ENCODE results near the gene GTSE1. TPM values are rescaled to one million over a fixed set of nuclear protein-coding genes. Genes with fewer than 3 reads are reported as not detected.

Gene GTSE1, protein sequence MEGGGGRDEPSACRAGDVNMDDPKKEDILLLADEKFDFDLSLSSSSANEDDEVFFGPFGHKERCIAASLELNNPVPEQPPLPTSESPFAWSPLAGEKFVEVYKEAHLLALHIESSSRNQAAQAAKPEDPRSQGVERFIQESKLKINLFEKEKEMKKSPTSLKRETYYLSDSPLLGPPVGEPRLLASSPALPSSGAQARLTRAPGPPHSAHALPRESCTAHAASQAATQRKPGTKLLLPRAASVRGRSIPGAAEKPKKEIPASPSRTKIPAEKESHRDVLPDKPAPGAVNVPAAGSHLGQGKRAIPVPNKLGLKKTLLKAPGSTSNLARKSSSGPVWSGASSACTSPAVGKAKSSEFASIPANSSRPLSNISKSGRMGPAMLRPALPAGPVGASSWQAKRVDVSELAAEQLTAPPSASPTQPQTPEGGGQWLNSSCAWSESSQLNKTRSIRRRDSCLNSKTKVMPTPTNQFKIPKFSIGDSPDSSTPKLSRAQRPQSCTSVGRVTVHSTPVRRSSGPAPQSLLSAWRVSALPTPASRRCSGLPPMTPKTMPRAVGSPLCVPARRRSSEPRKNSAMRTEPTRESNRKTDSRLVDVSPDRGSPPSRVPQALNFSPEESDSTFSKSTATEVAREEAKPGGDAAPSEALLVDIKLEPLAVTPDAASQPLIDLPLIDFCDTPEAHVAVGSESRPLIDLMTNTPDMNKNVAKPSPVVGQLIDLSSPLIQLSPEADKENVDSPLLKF
- 49.7 TPM for polyA plus RNA-seq (2013, experiment 1 of 4)
- polyA plus RNA-seq (2013, experiment 2 of 4): 38.5 TPM
- 38.4 TPM for polyA plus RNA-seq (2013, experiment 3 of 4)
- polyA plus RNA-seq (2013, experiment 4 of 4): 35.6 TPM

DNA sequence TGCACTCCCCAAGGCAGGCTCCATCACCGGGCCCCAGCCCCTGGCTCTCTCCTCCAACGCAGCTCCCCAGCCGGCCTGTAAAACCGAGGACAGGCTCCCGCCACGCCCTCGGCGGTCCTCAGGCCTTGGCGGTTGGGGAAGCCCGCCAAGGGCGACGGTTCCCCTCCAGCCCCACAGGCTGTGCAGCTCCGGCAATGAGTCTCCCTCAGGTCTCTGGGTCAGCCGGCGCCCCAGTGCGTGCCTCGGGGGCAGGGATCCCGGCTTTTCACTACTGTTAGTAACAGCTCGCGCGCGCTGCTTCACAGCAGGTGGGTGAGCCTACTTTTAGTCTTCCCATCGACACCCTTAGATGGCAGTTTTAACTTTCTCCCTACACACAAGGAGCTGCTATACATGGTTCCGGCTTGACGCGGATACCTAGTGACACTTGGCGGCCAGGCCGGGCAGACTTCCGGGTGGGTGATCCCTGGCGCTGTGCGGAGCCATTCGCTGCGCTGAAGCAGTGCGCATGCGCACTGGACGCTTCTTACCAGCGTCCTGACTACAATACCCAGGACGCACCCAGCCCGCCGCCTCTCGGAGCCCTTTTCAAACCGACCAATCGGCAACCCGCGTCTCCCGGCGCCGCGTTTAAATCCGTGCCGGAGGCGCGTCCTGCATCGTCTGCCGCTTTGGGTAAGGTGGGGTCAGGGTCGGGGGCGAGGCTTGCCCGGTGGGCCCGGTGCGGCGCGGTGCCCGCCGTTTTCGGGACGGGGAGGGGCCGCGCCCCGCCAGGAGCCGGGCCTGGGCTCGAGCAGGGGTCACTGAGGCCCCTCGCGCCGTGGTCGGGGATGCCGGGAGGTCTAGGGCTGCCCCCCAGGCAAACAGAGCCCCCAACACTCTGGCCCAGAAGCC, at the start of gene GTSE1:
Gene GTSE1, plus strand, starts transcription at position 614 of the 894 bp plus-strand sequence. CDS start 531 bp downstream, outside the sequence.
- 1% methylated on average over 76 of the region's 76 CpGs for WGBS, 2 experiments
- no peaks in the 10 kb centered on the region for H3K27me3 ChIP-seq (ENCODE audit: control insufficient read depth, insufficient read depth, low read length, poor library complexity, severe bottlenecking)
- H3K4me1 ChIP-seq (ENCODE audit: control insufficient read depth, insufficient read depth, low read length): peaks cover 14% of the 10 kb centered on the region
- no peaks in the 10 kb centered on the region for H3K9me3 ChIP-seq (ENCODE audit: control insufficient read depth, low read length)
- peaks cover 5% of the 10 kb centered on the region for H3K36me3 ChIP-seq (ENCODE audit: control insufficient read depth, insufficient read depth, low read length)
- H3K27ac ChIP-seq (ENCODE audit: insufficient read depth, low read depth, low read length, poor library complexity, severe bottlenecking): peak within 1 kb of the TSS; percentile 44
- peak within 1 kb of the TSS; percentile 72 for H3K4me3 ChIP-seq (ENCODE audit: insufficient read depth, low read depth, low read length)

DNA sequence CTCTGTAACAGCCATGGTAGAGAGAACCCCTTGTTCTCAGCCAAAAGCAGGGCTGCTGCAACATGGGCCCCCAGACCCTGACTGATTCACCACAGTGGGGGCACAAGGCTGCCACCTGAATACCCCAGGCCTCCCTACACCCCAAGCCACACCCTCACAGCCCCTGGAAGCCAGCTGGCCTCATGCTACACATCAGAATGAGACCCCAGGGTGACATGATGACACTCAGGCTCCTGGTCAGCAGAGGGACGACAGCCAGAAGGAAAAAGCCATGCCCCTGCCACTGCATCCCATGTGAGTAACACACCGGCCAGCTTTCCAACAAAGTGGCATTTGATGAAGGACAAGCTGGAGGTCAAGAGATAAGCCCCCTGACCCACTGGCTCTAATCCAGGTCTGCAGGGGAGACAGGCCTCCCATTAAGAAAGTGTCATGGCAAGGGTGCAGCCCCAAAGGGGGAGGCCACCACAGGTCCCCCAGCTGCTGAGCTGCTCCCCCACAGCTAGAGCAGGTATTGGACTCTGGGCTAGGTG, 49.2 kb upstream of the GTSE1 start:
- WGBS, 2 experiments: 89 to 93% methylated on average over 2 of the region's 2 CpGs
- Histone ChIP-seq H3K36me3 (ENCODE audit: control insufficient read depth, insufficient read depth, low read length) (peaks cover 3% of the 10 kb centered on the region), H3K27ac (ENCODE audit: insufficient read depth, low read depth, low read length, poor library complexity, severe bottlenecking) (no peak overlapping the region), H3K4me1 (ENCODE audit: control insufficient read depth, insufficient read depth, low read length) (no peaks in the 10 kb centered on the region), H3K4me3 (ENCODE audit: insufficient read depth, low read depth, low read length) (no peak overlapping the region), H3K9me3 (ENCODE audit: control insufficient read depth, low read length) (no peaks in the 10 kb centered on the region), H3K27me3 (ENCODE audit: control insufficient read depth, insufficient read depth, low read length, poor library complexity, severe bottlenecking) (no peaks in the 10 kb centered on the region)

DNA sequence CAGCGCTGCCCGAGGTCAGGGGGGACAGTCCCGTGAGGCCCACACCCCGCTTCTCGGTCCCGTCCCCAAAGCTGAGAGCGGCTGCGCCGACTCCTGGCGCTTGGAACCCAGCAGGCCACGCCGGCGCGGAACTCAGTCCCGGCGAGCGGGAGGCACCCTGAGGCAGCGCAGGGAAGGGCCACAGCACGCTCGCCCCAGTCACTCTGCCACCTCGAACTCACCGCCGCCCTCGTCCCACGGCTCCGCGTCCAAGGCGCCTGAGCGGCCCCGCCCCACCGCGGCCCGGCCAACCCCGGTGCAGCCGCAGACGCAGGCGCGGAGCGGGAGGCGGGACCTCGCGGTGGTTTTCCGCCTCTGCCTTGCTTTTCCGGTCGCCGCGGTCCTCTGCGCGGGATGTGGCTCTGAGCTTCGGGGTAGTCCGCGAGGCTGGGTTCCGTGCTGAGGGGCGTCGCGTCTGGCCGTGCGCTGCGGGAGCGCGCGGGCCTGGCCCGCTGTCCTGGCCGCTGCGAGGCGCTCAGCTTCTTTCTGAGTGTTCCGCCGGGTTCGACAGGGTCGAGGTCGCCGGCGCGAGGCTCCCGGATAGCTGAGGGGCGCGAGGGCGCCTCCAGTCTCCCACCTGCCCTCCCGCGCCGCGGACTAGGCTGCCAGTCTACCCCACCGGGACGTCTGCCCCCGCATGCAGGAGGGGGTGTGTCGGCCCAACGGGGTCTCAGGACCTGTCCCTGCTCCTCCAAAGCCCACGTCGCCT, 46.5 kb upstream of the GTSE1 start, which contains the start of gene CDPF1:
Gene CDPF1, minus strand, starts transcription at position 259 of the 748 bp plus-strand sequence. CDS start 2,009 bp downstream, outside the sequence.
- Histone ChIP-seq H3K27me3 (ENCODE audit: control insufficient read depth, insufficient read depth, low read length, poor library complexity, severe bottlenecking) (no peaks in the 10 kb centered on the region), H3K4me1 (ENCODE audit: control insufficient read depth, insufficient read depth, low read length) (peaks cover 3% of the 10 kb centered on the region), H3K9me3 (ENCODE audit: control insufficient read depth, low read length) (no peaks in the 10 kb centered on the region), H3K36me3 (ENCODE audit: control insufficient read depth, insufficient read depth, low read length) (no peaks in the 10 kb centered on the region), H3K27ac (ENCODE audit: insufficient read depth, low read depth, low read length, poor library complexity, severe bottlenecking) (no peak within 1 kb of the TSS), H3K4me3 (ENCODE audit: insufficient read depth, low read depth, low read length) (peak within 1 kb of the TSS; percentile 83)
- 2% methylated on average over 89 of the region's 89 CpGs for WGBS, 2 experiments

DNA sequence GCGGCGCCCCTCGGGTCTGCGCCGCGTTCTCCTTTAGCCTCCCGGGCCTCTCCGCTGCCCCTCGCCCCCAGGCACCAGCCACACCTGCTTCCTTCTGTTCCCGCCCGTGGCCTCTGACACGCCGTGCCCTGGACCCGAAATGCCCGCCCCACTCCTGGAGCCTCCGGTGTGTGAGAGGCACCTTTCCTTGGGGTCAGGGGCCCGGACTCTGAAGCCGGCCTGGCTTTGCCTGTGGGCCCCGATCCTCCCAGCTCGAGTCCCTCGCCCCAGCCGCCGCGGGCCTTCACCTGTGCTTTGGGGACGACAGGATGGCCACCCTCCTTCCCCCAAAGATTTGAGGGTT, 45.9 kb upstream of the GTSE1 start:
- H3K9me3 ChIP-seq (ENCODE audit: control insufficient read depth, low read length): no peaks in the 10 kb centered on the region
- H3K36me3 ChIP-seq (ENCODE audit: control insufficient read depth, insufficient read depth, low read length): no peaks in the 10 kb centered on the region
- no peak overlapping the region for H3K27ac ChIP-seq (ENCODE audit: insufficient read depth, low read depth, low read length, poor library complexity, severe bottlenecking)
- H3K4me3 ChIP-seq (ENCODE audit: insufficient read depth, low read depth, low read length): peak overlapping the region; percentile 83
- 50 to 54% methylated on average over 25 of the region's 25 CpGs for WGBS, 2 experiments
- H3K4me1 ChIP-seq (ENCODE audit: control insufficient read depth, insufficient read depth, low read length): peaks cover 3% of the 10 kb centered on the region
- H3K27me3 ChIP-seq (ENCODE audit: control insufficient read depth, insufficient read depth, low read length, poor library complexity, severe bottlenecking): no peaks in the 10 kb centered on the region

DNA sequence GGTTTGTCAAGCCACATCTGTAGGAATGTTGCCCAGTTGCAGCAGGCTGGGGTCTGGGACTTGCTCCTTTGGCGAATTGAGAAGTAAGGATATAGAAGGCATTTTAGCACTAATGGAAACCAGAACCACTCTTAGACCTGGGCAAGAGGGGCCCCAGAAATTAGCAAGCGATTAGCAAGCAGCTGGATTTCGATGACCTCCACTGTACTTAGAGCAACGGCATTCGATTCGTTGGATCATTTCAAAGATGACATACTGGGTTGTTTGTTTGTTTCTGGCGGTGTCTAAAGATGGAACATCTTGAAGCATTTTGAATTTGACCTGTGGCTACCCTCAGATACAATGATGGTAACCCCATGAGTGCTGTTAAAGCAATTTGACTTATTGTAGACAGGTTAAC, 45.4 kb upstream of the GTSE1 start:
- H3K9me3 ChIP-seq (ENCODE audit: control insufficient read depth, low read length): no peaks in the 10 kb centered on the region
- WGBS, 2 experiments: 91 to 94% methylated on average over 7 of the region's 7 CpGs
- no peaks in the 10 kb centered on the region for H3K36me3 ChIP-seq (ENCODE audit: control insufficient read depth, insufficient read depth, low read length)
- H3K4me1 ChIP-seq (ENCODE audit: control insufficient read depth, insufficient read depth, low read length): peaks cover 3% of the 10 kb centered on the region
- H3K27me3 ChIP-seq (ENCODE audit: control insufficient read depth, insufficient read depth, low read length, poor library complexity, severe bottlenecking): no peaks in the 10 kb centered on the region
- no peak overlapping the region for H3K4me3 ChIP-seq (ENCODE audit: insufficient read depth, low read depth, low read length)
- no peak overlapping the region for H3K27ac ChIP-seq (ENCODE audit: insufficient read depth, low read depth, low read length, poor library complexity, severe bottlenecking)

DNA sequence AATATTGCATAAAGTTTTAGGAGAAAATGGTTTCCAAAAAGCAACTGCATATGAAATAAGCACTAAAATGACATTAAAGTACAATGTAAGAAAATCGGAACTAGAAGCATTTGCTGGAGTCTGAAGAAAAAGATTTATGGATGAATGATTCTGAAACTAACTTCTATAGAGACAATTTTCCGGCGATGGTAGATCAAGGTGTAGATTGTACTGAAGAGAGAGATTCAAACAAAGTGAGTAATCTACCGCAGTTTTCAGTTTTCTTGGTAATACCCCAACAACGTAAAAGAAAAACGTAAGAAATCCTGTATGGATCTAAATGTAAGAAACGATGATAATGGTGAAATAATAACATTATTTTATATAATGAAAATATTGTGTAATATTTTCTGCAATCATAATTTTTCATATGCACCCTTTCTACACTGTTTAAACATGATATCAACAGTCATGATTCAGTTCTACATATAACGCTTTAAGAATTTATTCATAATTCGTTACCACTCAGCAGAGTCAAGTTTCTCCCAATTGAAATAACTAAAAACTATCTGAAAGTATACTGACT, 44.8 kb upstream of the GTSE1 start:
- Histone ChIP-seq H3K9me3 (ENCODE audit: control insufficient read depth, low read length) (no peaks in the 10 kb centered on the region), H3K27me3 (ENCODE audit: control insufficient read depth, insufficient read depth, low read length, poor library complexity, severe bottlenecking) (peaks cover under 1% of the 10 kb centered on the region), H3K36me3 (ENCODE audit: control insufficient read depth, insufficient read depth, low read length) (no peaks in the 10 kb centered on the region), H3K27ac (ENCODE audit: insufficient read depth, low read depth, low read length, poor library complexity, severe bottlenecking) (no peak overlapping the region), H3K4me1 (ENCODE audit: control insufficient read depth, insufficient read depth, low read length) (peaks cover 3% of the 10 kb centered on the region), H3K4me3 (ENCODE audit: insufficient read depth, low read depth, low read length) (no peak overlapping the region)
- WGBS, 2 experiments: 94 to 95% methylated on average over 8 of the region's 9 CpGs

DNA sequence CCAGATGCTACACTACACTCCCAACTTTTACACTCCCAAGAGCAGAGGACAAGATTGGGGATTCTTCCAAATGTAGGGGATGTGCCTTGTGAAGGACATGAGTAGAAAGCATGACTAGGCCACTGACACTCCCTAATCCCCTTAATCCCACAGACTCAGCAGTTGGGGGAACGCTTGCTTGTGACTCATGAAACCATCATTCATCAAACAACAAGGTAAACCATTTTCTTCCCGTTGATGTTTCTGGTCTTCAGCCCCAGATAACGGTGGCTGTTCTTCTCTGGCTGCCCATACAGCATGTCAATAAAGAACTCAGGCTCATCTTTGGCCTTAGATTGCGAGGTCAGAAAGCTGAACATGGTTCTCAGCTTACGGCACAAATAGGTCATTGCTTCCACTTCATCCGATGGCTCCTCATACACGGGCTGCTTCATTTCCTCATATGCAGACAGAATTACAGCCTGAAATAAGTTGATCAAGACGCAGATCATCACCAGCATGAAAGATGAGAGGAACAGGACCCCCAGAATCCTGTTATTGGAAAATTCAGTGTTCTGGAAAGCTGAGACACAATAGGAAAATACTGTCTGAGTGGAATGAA, 40.2 kb upstream of the GTSE1 start:
- H3K9me3 ChIP-seq (ENCODE audit: control insufficient read depth, low read length): no peaks in the 10 kb centered on the region
- WGBS, 2 experiments: 82 to 85% methylated on average over 8 of the region's 8 CpGs
- H3K27me3 ChIP-seq (ENCODE audit: control insufficient read depth, insufficient read depth, low read length, poor library complexity, severe bottlenecking): peaks cover 46% of the 10 kb centered on the region
- H3K36me3 ChIP-seq (ENCODE audit: control insufficient read depth, insufficient read depth, low read length): no peaks in the 10 kb centered on the region
- H3K27ac ChIP-seq (ENCODE audit: insufficient read depth, low read depth, low read length, poor library complexity, severe bottlenecking): no peak overlapping the region
- peaks cover 3% of the 10 kb centered on the region for H3K4me1 ChIP-seq (ENCODE audit: control insufficient read depth, insufficient read depth, low read length)
- no peak overlapping the region for H3K4me3 ChIP-seq (ENCODE audit: insufficient read depth, low read depth, low read length)

DNA sequence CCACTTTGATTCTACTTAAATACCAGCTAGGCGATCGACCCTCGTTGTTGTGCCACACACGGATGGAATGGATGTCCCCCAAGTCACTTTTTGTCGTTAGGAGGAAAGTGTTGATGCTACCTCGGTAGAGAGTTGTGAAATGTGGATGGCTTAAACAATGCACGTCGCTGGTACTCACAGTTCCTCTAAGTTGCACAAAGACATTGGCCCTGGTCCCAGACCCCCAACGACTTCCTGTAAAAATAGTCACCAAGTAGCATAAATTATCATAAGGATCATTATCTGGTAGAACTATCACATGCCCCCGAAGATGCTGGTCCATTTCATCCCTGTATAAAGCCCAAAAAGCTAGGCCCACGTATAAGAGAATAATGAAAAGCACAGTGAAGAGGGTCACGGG, 37.3 kb upstream of the GTSE1 start:
- WGBS, 2 experiments: 86 to 90% methylated on average over 12 of the region's 12 CpGs
- Histone ChIP-seq H3K36me3 (ENCODE audit: control insufficient read depth, insufficient read depth, low read length) (no peaks in the 10 kb centered on the region), H3K27me3 (ENCODE audit: control insufficient read depth, insufficient read depth, low read length, poor library complexity, severe bottlenecking) (peaks cover 75% of the 10 kb centered on the region), H3K27ac (ENCODE audit: insufficient read depth, low read depth, low read length, poor library complexity, severe bottlenecking) (no peak overlapping the region), H3K4me1 (ENCODE audit: control insufficient read depth, insufficient read depth, low read length) (no peaks in the 10 kb centered on the region), H3K4me3 (ENCODE audit: insufficient read depth, low read depth, low read length) (no peak overlapping the region), H3K9me3 (ENCODE audit: control insufficient read depth, low read length) (peaks cover 3% of the 10 kb centered on the region)
